GM12875 (cell line): ENCODE data around the gene FFAR3.

Experiments used
- H3K4me3 ChIP-seq: one replicate; pipeline ENCODE4 v1.5.1; 2011; ENCODE audit warnings: low read depth, low read length, control low read depth
- TF ChIP-seq, protein P1 (sequence below): IDR thresholded peaks from 2 replicates; pipeline ENCODE4 v1.5.1; 2011; ENCODE audit warnings: low read depth, mild to moderate bottlenecking, control low read depth, inconsistent platforms, low read length, moderate library complexity, borderline replicate concordance; ENCODE audit not compliant: insufficient read depth

Gene FFAR3

GRCh38 chr19:35349614-35350521 lies 8.4 kb upstream of the FFAR3 start:
- TF ChIP-seq, protein P1, sequence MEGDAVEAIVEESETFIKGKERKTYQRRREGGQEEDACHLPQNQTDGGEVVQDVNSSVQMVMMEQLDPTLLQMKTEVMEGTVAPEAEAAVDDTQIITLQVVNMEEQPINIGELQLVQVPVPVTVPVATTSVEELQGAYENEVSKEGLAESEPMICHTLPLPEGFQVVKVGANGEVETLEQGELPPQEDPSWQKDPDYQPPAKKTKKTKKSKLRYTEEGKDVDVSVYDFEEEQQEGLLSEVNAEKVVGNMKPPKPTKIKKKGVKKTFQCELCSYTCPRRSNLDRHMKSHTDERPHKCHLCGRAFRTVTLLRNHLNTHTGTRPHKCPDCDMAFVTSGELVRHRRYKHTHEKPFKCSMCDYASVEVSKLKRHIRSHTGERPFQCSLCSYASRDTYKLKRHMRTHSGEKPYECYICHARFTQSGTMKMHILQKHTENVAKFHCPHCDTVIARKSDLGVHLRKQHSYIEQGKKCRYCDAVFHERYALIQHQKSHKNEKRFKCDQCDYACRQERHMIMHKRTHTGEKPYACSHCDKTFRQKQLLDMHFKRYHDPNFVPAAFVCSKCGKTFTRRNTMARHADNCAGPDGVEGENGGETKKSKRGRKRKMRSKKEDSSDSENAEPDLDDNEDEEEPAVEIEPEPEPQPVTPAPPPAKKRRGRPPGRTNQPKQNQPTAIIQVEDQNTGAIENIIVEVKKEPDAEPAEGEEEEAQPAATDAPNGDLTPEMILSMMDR, result no peak
- peak overlapping the region; percentile 7 for H3K4me3 ChIP-seq

DNA sequence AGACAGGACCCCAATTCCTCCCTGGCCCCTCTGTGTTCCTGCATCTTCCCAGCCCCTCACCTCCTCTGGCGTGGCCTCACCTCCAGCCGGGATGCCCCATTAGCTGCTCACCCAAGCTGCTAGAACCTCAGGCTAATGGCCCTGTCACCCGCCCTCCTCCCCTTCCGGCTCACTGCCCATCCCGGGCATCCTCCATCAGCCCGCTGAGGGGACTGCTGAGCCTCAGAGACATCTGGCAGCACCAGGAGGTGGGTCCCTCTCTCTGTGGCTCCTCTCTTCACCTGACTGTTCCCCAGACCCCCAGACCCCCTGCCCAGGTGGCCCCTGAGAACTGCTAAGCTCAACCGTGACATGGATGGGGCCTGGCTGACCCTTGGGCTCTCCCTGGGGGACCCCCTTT lies 7.7 kb upstream of the FFAR3 start:
- TF ChIP-seq, protein P1, result no peak
- no peak overlapping the region for H3K4me3 ChIP-seq

DNA sequence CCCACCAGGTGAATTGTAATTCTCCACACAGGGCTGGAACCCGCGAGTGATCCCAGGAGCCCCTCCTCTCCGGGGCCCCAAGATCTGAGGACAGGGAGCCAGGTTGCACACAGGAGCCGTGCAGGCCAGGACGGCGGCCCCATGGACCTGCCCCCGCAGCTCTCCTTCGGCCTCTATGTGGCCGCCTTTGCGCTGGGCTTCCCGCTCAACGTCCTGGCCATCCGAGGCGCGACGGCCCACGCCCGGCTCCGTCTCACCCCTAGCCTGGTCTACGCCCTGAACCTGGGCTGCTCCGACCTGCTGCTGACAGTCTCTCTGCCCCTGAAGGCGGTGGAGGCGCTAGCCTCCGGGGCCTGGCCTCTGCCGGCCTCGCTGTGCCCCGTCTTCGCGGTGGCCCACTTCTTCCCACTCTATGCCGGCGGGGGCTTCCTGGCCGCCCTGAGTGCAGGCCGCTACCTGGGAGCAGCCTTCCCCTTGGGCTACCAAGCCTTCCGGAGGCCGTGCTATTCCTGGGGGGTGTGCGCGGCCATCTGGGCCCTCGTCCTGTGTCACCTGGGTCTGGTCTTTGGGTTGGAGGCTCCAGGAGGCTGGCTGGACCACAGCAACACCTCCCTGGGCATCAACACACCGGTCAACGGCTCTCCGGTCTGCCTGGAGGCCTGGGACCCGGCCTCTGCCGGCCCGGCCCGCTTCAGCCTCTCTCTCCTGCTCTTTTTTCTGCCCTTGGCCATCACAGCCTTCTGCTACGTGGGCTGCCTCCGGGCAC lies 6.7 kb upstream of the FFAR3 start:
- no peak overlapping the region for H3K4me3 ChIP-seq

DNA sequence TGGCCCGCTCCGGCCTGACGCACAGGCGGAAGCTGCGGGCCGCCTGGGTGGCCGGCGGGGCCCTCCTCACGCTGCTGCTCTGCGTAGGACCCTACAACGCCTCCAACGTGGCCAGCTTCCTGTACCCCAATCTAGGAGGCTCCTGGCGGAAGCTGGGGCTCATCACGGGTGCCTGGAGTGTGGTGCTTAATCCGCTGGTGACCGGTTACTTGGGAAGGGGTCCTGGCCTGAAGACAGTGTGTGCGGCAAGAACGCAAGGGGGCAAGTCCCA lies 6.1 kb upstream of the FFAR3 start:
- TF ChIP-seq, protein P1, result no peak

More for the DNA sequence above, 6.7 kb upstream of the FFAR3 start:
- TF ChIP-seq, protein P1, result no peak

GRCh38 chr19:35352448-35353304 lies 5.6 kb upstream of the FFAR3 start:
- TF ChIP-seq, protein P1, result peak; percentile 78
- H3K4me3 ChIP-seq, result no peak overlapping the region

More for the DNA sequence above, 6.1 kb upstream of the FFAR3 start:
- H3K4me3 ChIP-seq, result no peak overlapping the region

DNA sequence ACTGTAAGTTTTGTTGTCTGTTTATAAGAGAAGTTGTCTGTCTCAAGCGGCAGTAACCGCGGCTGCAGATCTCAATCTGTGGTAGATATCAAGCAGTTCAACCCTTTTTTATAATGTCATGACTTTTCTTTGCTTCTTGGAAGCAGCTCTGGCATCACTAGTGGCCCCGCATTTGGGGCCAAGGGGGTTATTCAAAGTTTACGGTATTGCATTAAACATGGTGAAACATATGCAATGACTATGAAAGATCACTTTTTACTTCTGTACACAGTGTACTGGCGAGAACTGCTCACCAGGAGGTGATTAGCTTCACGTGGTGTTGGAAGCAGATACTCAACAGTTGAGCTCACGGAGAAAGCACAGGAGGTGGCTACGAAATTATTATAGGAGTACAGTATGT lies 4.6 kb upstream of the FFAR3 start:
- TF ChIP-seq, protein P1, result no peak
- no peak overlapping the region for H3K4me3 ChIP-seq
